Regular cardiac myocyte (primary cell): ENCODE measurements around the gene ERBIN. TPM values are rescaled to one million over a fixed set of nuclear protein-coding genes. Genes with fewer than 3 reads are reported as not detected.

Experiments used
- total RNA-seq: library from RNA; depleted of rRNA; stranded (reverse); fragments of >200 nt; gene quantifications from 2 replicates; pipeline ENCODE4 v1.2.3, GENCODE V29; 2014

The ERBIN gene
- total RNA-seq, result 59.2 and 66.9 TPM in 2 replicates

GRCh38 chr5:65926276-65926783 is at the start of gene ERBIN:
Gene ERBIN, plus strand, starts transcription at chr5:65926575. Its CDS starts 66,144 bp downstream, at chr5:65992719.

Other genes with a start within 250 kb of the ERBIN start
- gene SGTB, start 204.5 kb upstream of the ERBIN start, total RNA-seq, result 20.6 and 33.0 TPM in 2 replicates
- 34.1 and 47.9 TPM in 2 replicates for gene NLN, start 204.4 kb upstream of the ERBIN start, total RNA-seq
- gene SREK1, start 217.7 kb downstream of the ERBIN start, total RNA-seq, result 47.2 and 53.8 TPM in 2 replicates